ENCODE results near the gene P2RX6. TPM values are rescaled to one million over a fixed set of nuclear protein-coding genes. Genes with fewer than 3 reads are reported as not detected.

P2RX6 gene
- polyA plus RNA-seq, 1 donor (not counting 4 experiments of a cell fraction or from before 2014, with no cell fraction given), result 0.87 TPM

GRCh38 chr22:20974336-20974955 lies 40.5 kb upstream of the P2RX6 start:
- Histone ChIP-seq H3K27me3 (ENCODE audit: control insufficient read depth, extremely low read depth, insufficient read depth, low read length) (no peaks in the 10 kb centered on the region), H3K9me3 (ENCODE audit: control insufficient read depth, low read depth, low read length) (peaks cover 7% of the 10 kb centered on the region), H4K20me1 (ENCODE audit: control insufficient read depth, extremely low read depth, insufficient read depth, low read length) (no peaks in the 10 kb centered on the region), H3K9me1 (ENCODE audit: control insufficient read depth, extremely low read depth, insufficient read depth, low read length) (no peaks in the 10 kb centered on the region), H3K27ac (ENCODE audit: control insufficient read depth, insufficient read depth, low read length) (no peak overlapping the region), H3K9ac (ENCODE audit: control insufficient read depth, extremely low read depth, insufficient read depth, low read length) (no peak overlapping the region), H3K4me3 (ENCODE audit: control insufficient read depth in 2 of 3, extremely low read depth in 1 of 3, insufficient read depth in 2 of 3, low read depth in 1 of 3, low read length in 3 of 3) (no peak overlapping the region), H3K4me1 (ENCODE audit: control insufficient read depth, extremely low read depth, insufficient read depth, low read length) (peaks cover 1% of the 10 kb centered on the region), H2AFZ (ENCODE audit: control insufficient read depth, low read length) (no peak overlapping the region), H3K79me2 (ENCODE audit: control insufficient read depth, insufficient read depth, low read length) (no peaks in the 10 kb centered on the region), H3K4me2 (ENCODE audit: control insufficient read depth, extremely low read depth, insufficient read depth, low read depth, low read length) (no peak overlapping the region), H3K36me3 (ENCODE audit: control insufficient read depth in 2 of 2, extremely low read depth in 1 of 2, insufficient read depth in 2 of 2, low read length in 2 of 2) (no peaks in the 10 kb centered on the region)
- dilution Hi-C loops (cut with MboI; ENCODE audit: extremely low pct_ligation_motif_present, low sequenced_read_pairs), result no loop called here
- TF ChIP-seq CTCF (optimal IDR thresholded peaks at IDR 0.05 in 1 of 3, IDR thresholded peaks at IDR 0.05 in 1 of 3, conservative IDR thresholded peaks at IDR 0.05 in 1 of 3; ENCODE audit: extremely low read depth in 1 of 3, insufficient read depth in 2 of 3, low read length in 3 of 3) (no peak), EZH2 (IDR thresholded peaks at IDR 0.05; ENCODE audit: low read length) (no peak)
- no peak for DNase-seq (ENCODE audit: low read depth, low spot score)
- FAIRE-seq, result no peak

GRCh38 chr22:20975541-20976290 lies 39.2 kb upstream of the P2RX6 start:
- Histone ChIP-seq H3K4me1 (ENCODE audit: control insufficient read depth, extremely low read depth, insufficient read depth, low read length) (peaks cover 14% of the 10 kb centered on the region), H3K36me3 (ENCODE audit: control insufficient read depth in 2 of 2, extremely low read depth in 1 of 2, insufficient read depth in 2 of 2, low read length in 2 of 2) (no peaks in the 10 kb centered on the region), H3K9ac (ENCODE audit: control insufficient read depth, extremely low read depth, insufficient read depth, low read length) (no peak overlapping the region), H3K4me3 (ENCODE audit: control insufficient read depth in 2 of 3, extremely low read depth in 1 of 3, insufficient read depth in 2 of 3, low read depth in 1 of 3, low read length in 3 of 3) (no peak overlapping the region), H3K27ac (ENCODE audit: control insufficient read depth, insufficient read depth, low read length) (no peak overlapping the region), H3K4me2 (ENCODE audit: control insufficient read depth, extremely low read depth, insufficient read depth, low read depth, low read length) (no peak overlapping the region), H4K20me1 (ENCODE audit: control insufficient read depth, extremely low read depth, insufficient read depth, low read length) (no peaks in the 10 kb centered on the region), H3K9me3 (ENCODE audit: control insufficient read depth, low read depth, low read length) (peaks cover 7% of the 10 kb centered on the region), H3K79me2 (ENCODE audit: control insufficient read depth, insufficient read depth, low read length) (no peaks in the 10 kb centered on the region), H3K9me1 (ENCODE audit: control insufficient read depth, extremely low read depth, insufficient read depth, low read length) (no peaks in the 10 kb centered on the region), H3K27me3 (ENCODE audit: control insufficient read depth, extremely low read depth, insufficient read depth, low read length) (no peaks in the 10 kb centered on the region), H2AFZ (ENCODE audit: control insufficient read depth, low read length) (no peak overlapping the region)
- TF ChIP-seq CTCF (optimal IDR thresholded peaks at IDR 0.05 in 1 of 3, IDR thresholded peaks at IDR 0.05 in 1 of 3, conservative IDR thresholded peaks at IDR 0.05 in 1 of 3; ENCODE audit: extremely low read depth in 1 of 3, insufficient read depth in 2 of 3, low read length in 3 of 3), result no peak
- dilution Hi-C loops (cut with MboI; ENCODE audit: extremely low pct_ligation_motif_present, low sequenced_read_pairs), result no loop called here
- FAIRE-seq (no peak), DNase-seq (ENCODE audit: low read depth, low spot score) (no peak)
